Esophagus squamous epithelium (tissue), 5 donors: ENCODE data around the gene RNF215. TPM values are rescaled to one million over a fixed set of nuclear protein-coding genes. Genes with fewer than 3 reads are reported as not detected.
"Not testable (repeated sequence)": the region's sequence is repeated elsewhere in the genome, so short reads cannot be mapped to it uniquely, and the experiment has no call there.

Experiments used
- DNase-seq: peaks from one replicate; lab custom pipeline; 2025; lab: John Stamatoyannopoulos, UW
- H3K27ac ChIP-seq, 4 donors: fragments of 200-600 bp; sonication (generic); one replicate each; pipeline ENCODE4 v1.5.1; 2016 to 2019; ENCODE audit warnings: mild to moderate bottlenecking in 1 of 4
- H3K27me3 ChIP-seq, 4 donors: fragments of 200-600 bp; sonication (generic); 1 replicate in 3 of 4; 2 replicates in 1 of 4; pipeline versions ENCODE4 v1.5.1 to v1.6.0; 2017 to 2021; ENCODE audit warnings: antibody characterized with exemption in 1 of 4
- H3K36me3 ChIP-seq, 3 donors: fragments of 200-600 bp; sonication (generic); one replicate each; pipeline ENCODE4 v1.5.1; 2016 to 2019
- H3K4me1 ChIP-seq, 3 donors: fragments of 200-600 bp; sonication (generic); one replicate each; pipeline ENCODE4 v1.5.1; 2017 to 2019
- H3K4me3 ChIP-seq, 4 donors: fragments of 200-600 bp; sonication (generic); 1 replicate in 3 of 4; 2 replicates in 1 of 4; pipeline ENCODE4 v1.5.1; 2016 to 2019; ENCODE audit warnings: mild to moderate bottlenecking in 2 of 4, moderate library complexity in 1 of 4
- H3K9me3 ChIP-seq, 3 donors: fragments of 200-600 bp; sonication (generic); one replicate each; pipeline ENCODE4 v1.5.1; 2016 to 2019
- POLR2A ChIP-seq, 4 donors: fragments of 450-650 bp; IDR thresholded peaks; one replicate each; pipeline ENCODE4 v1.6.1; 2017; ENCODE audit warnings: antibody characterized with exemption in 4 of 4, mild to moderate bottlenecking in 4 of 4, moderate library complexity in 3 of 4
- WGBS, 2 donors: methylation state at CpG; one replicate each; pipeline ENCODE4 v1.1.5; 2018; 5-methylcytosine and 5-hydroxymethylcytosine counted together
- intact Hi-C: fragments of 100-400 bp; cut with DNase I; formaldehyde crosslinking; loops from one replicate; pipeline ENCODE4 v1.15.0; 2022
- total RNA-seq, 4 donors: library from RNA; depleted of rRNA; stranded (reverse); fragments of >200 nt; gene quantifications; one replicate each; pipeline ENCODE4 v1.1.0, GENCODE V29; 2016
- TF ChIP-seq, protein P1 (sequence below), 6 experiments: fragments of 450-650 bp in 4 of 6; fragments of 200-600 bp in 2 of 6; sonication (generic) in 2 of 6; IDR thresholded peaks; one replicate each; pipeline ENCODE4 v1.5.1; 2016 to 2019; ENCODE audit warnings: antibody characterized with exemption in 6 of 6, mild to moderate bottlenecking in 4 of 6, moderate library complexity in 4 of 6
- donor health status: DM: yes; HTN: yes; CAD: no.

Gene RNF215
- total RNA-seq, 4 donors from 2014 or later = 2.3 to 8.4 (median 3.9) TPM

DNA sequence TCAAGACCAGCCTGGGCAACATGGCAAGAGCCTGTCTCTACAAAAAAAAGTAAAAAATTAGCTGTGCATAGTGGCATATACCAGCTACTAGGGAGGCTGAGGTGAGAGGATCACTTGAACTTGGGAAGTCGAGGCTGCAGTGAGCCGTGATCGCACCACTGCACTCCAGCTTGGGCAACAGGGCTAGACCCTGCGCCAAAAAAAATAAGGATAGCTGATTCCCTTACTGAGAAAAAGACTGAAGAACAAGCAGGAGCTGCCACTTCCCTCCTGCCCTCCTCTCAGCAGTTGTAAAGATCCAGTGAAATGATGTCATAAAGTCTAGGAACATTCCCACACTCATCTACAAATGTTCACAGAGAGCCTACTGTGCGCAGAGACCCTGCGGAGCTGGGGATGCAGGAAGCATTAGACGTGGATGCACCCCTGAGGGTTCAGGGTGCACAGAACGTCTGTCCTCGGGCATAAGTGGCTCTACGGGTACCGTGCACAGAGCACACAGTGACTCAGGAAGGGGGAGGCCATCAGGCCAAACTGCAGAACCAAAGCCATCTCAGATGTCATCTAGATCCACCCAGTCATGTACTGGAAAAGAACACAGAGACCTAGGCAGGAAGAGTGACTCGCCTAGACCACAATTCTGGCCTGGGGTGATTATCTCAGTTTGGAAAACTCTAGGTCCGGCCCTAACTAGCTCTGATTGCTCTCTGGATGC, 21.3 kb upstream of the RNF215 start:
- H3K4me3 ChIP-seq = no peak overlapping the region
- H3K27me3 ChIP-seq = no peaks in the 10 kb centered on the region
- no peak for DNase-seq
- peaks cover 4 to 94% (median 12%) of the 10 kb centered on the region in 3 donors for H3K36me3 ChIP-seq
- intact Hi-C loops = no loop called here
- no peak overlapping the region for H3K27ac ChIP-seq
- WGBS, 2 donors = 72 to 81% methylated on average over 9 to 12 of the region's 13 CpGs
- no peaks in the 10 kb centered on the region for H3K9me3 ChIP-seq
- TF ChIP-seq, protein P1, sequence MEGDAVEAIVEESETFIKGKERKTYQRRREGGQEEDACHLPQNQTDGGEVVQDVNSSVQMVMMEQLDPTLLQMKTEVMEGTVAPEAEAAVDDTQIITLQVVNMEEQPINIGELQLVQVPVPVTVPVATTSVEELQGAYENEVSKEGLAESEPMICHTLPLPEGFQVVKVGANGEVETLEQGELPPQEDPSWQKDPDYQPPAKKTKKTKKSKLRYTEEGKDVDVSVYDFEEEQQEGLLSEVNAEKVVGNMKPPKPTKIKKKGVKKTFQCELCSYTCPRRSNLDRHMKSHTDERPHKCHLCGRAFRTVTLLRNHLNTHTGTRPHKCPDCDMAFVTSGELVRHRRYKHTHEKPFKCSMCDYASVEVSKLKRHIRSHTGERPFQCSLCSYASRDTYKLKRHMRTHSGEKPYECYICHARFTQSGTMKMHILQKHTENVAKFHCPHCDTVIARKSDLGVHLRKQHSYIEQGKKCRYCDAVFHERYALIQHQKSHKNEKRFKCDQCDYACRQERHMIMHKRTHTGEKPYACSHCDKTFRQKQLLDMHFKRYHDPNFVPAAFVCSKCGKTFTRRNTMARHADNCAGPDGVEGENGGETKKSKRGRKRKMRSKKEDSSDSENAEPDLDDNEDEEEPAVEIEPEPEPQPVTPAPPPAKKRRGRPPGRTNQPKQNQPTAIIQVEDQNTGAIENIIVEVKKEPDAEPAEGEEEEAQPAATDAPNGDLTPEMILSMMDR (IDR thresholded peaks at IDR 0.05) = no peak
- no peak for TF ChIP-seq POLR2A (IDR thresholded peaks at IDR 0.05)
- H3K4me1 ChIP-seq = peaks cover 0 to 5% (median 0%) of the 10 kb centered on the region in 3 donors

DNA sequence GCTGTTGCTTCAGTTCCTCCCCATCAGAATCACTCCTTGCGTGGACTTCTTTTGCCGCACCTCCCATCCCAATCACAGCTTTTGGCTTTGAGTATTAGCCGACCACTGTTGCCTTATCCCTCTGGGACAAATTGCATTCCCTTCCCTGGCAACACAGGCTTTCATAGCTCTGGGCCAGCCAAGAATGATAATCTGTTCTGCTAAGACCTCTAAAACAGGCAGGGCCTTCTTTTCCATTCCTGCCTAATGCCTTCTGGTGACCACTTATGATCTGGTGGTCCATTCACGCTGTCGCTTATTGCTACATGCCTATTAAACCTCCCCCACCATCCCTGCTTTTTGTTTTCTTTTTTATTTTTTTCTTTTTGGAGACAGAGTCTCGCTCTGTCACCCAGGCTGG, 19.2 kb upstream of the RNF215 start:
- no peak for DNase-seq
- TF ChIP-seq, protein P1 (IDR thresholded peaks at IDR 0.05) = no peak
- no peak for TF ChIP-seq POLR2A (IDR thresholded peaks at IDR 0.05)
- Histone ChIP-seq H3K4me3 (no peak overlapping the region), H3K9me3 (no peaks in the 10 kb centered on the region), H3K4me1 (peaks cover 0 to 9% (median 0%) of the 10 kb centered on the region in 3 donors), H3K27ac (no peak overlapping the region), H3K36me3 (peaks cover 4 to 90% (median 12%) of the 10 kb centered on the region in 3 donors), H3K27me3 (no peaks in the 10 kb centered on the region)
- WGBS, 2 donors = 84 to 92% methylated on average over 6 of the region's 6 CpGs
- intact Hi-C loops = no loop called here

- 86% methylated on average over 3 to 4 of the region's 4 CpGs for WGBS, 2 donors
- no peak overlapping the region for H3K27ac ChIP-seq
Observed at GRCh38 chr22:30405731-30406130, 18.5 kb upstream of the RNF215 start.

GRCh38 chr22:30404307-30404706, 17.1 kb upstream of the RNF215 start:
- H3K36me3 ChIP-seq = peaks cover 4 to 78% (median 12%) of the 10 kb centered on the region in 3 donors
- intact Hi-C loops = no loop called here
- no peak for DNase-seq
- 62 to 67% methylated on average over 4 to 6 of the region's 6 CpGs for WGBS, 2 donors
- H3K27ac ChIP-seq = no peak overlapping the region
- H3K4me3 ChIP-seq = no peak overlapping the region
- H3K27me3 ChIP-seq = no peaks in the 10 kb centered on the region
- TF ChIP-seq, protein P1 (IDR thresholded peaks at IDR 0.05) = no peak
- no peak for TF ChIP-seq POLR2A (IDR thresholded peaks at IDR 0.05)
- H3K4me1 ChIP-seq = peaks cover 6 to 22% (median 6%) of the 10 kb centered on the region in 3 donors
- H3K9me3 ChIP-seq = no peaks in the 10 kb centered on the region

More at GRCh38 chr22:30405731-30406130, 18.5 kb upstream of the RNF215 start:
- DNase-seq = no peak
- H3K27me3 ChIP-seq = no peaks in the 10 kb centered on the region
- no peak for TF ChIP-seq POLR2A (IDR thresholded peaks at IDR 0.05)
- TF ChIP-seq, protein P1 (IDR thresholded peaks at IDR 0.05) = no peak
- H3K36me3 ChIP-seq = peaks cover 4 to 90% (median 12%) of the 10 kb centered on the region in 3 donors
- H3K4me3 ChIP-seq = no peak overlapping the region
- H3K4me1 ChIP-seq = peaks cover 0 to 9% (median 0%) of the 10 kb centered on the region in 3 donors
- intact Hi-C loops = no loop called here
- H3K9me3 ChIP-seq = no peaks in the 10 kb centered on the region

GRCh38 chr22:30402766-30403104, 15.5 kb upstream of the RNF215 start:
- WGBS, 2 donors = 93% methylated on average over 5 of the region's 5 CpGs
- Histone ChIP-seq H3K36me3 (peaks cover 0 to 62% (median 4%) of the 10 kb centered on the region in 3 donors), H3K4me1 (peaks cover 11 to 37% (median 18%) of the 10 kb centered on the region in 3 donors)
- intact Hi-C loops, H3K9me3 ChIP-seq, H3K27me3 ChIP-seq, DNase-seq, H3K27ac ChIP-seq, H3K4me3 ChIP-seq: not testable (repeated sequence)
